ENCODE data around the gene CYSTM1. TPM values are rescaled to one million over a fixed set of nuclear protein-coding genes. Genes with fewer than 3 reads are reported as not detected.

CYSTM1 gene
- total RNA-seq, 4 donors from 2014 or later, result 88.9 to 115 (median 106) TPM

DNA sequence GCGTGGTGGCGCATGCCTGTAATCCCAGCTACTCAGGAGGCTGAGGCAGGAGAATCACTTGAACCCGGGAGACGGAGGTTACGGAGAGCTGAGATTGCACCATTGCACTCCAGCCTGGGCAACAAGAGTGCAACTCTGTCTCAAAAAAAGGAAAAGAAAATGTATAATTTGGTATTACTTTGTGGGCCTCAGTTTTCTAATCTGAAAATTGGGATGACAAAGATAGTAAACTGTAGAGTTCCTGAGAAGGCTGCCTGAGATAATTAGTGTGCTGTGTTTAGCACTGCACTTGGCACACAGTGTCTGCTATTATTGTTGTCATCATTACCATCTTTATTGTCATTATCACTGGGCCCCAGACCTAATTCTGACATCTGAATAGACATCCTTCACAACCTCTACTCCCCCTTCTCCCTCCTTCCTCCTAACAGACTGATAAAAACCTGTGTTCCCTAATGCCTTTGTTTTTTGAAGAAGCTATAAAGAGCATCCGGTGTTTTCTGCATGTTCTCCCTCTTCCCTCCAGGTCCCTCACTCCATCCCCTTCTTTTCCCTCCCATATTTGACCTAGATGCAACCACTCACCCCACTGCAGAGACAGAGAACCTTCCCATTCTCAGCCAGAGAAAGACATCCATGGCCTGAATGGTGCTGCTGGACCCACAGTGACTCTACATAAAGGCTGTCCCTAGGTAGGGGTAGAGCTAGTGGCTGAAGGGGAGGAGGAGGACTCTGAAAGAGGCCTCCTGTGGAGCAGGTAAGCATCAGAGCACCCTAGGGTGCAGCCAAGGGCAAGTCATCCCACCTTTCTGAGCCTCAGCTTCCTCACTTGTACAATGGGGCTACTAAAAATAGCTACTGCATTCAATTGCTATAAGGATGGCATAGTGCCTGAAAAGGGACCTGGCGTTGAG, 15.7 kb upstream of the CYSTM1 start:
- TF ChIP-seq, protein P1, sequence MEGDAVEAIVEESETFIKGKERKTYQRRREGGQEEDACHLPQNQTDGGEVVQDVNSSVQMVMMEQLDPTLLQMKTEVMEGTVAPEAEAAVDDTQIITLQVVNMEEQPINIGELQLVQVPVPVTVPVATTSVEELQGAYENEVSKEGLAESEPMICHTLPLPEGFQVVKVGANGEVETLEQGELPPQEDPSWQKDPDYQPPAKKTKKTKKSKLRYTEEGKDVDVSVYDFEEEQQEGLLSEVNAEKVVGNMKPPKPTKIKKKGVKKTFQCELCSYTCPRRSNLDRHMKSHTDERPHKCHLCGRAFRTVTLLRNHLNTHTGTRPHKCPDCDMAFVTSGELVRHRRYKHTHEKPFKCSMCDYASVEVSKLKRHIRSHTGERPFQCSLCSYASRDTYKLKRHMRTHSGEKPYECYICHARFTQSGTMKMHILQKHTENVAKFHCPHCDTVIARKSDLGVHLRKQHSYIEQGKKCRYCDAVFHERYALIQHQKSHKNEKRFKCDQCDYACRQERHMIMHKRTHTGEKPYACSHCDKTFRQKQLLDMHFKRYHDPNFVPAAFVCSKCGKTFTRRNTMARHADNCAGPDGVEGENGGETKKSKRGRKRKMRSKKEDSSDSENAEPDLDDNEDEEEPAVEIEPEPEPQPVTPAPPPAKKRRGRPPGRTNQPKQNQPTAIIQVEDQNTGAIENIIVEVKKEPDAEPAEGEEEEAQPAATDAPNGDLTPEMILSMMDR (IDR thresholded peaks at IDR 0.05; ENCODE audit: low read depth), result no peak

DNA sequence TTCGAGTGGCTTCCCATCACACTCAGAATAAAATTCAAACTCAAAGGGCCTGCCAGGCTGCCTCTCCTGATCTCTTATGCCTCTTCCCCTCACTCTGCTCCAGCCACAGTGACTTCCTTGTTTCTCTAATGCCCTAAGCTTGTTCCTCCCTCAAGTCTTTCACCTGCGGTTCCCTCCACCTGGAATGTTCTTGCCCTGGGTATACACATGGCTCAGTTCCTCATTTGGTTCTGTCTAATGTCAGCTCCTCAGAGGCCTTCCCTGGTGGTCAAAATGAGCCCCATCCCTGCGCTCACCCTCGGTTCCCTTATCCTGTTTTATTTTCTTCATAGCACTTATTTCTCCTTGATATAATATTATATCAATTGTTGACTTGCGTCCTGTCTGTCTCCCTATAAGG, 12.7 kb upstream of the CYSTM1 start:
- TF ChIP-seq, protein P1 (IDR thresholded peaks at IDR 0.05; ENCODE audit: low read depth), result no peak

DNA sequence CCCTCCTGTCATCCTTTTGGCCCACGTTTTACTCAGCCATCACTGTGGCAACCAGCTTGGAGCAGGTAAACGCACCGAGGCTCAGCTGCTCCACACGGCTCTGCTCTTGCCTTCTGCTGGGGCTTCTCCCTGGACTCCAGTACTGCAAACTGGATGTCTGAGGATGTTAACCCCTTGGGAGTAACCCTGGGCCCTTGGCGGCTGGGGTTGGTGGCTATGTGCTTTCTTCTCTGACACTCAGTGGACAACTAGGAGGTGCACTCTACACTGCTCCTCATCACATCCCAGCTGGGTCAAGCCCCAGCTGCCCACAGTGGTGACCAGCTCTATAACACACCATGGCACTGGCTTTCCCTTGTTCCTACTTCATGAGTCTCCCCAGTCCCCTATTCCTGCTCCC, 12.2 kb upstream of the CYSTM1 start:
- TF ChIP-seq, protein P1 (IDR thresholded peaks at IDR 0.05; ENCODE audit: low read depth), result no peak

DNA sequence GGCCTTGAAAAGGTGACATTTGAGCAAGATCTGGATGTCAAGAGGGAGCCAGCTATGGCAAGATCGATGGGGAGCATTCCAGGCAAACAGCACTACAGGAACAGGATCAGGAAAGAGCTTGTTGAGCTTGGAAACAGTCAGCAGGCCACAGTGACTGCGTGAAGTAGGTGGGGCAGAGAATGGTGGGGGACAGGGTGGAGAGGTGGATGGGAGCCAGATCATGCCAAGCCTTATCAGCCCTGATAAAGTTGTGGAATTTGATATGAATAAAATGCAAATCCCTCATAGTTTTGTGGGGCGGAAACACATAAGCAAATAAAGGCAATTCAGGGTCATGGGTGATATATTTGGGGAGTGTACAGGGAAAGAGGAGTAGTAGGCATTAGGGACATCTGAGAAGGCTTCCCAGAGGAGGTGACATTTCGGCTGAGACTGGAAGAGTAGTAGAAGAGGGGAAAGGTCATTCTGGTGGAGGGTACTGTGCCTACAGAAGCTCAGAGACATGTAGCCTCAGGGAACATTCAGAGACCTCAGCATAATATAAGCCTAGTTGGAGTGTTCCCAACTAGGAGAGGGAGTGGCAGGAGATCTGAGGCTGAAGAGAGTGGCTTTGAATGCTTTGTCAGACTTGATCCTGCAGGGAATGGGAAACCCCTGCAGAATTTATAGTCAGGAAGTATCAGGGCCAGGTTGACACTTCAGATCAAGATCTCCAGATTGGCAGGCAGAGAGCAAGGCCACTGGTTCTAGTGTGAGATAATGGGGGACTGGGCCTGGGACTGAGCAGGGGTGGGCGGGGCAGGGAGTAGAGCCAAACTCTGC, 9.7 kb upstream of the CYSTM1 start:
- TF ChIP-seq, protein P1 (IDR thresholded peaks at IDR 0.05; ENCODE audit: low read depth), result no peak

DNA sequence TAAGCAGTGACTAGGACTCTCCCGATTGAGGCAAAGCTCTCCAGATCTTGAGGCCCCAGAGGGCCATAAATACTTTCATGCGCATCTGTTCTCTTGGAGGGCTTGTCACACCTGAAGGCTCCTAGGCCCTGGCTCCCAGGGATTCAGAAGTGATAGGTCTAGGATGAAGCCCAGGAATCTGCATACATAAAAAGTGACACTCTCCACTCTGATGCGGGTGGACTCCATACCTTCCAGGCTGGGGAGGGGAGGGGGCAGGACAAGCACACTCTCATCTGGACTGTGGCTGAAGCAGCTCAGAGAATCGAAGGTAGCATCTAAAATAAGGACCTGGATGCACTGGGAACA, 9.1 kb upstream of the CYSTM1 start:
- TF ChIP-seq, protein P1 (IDR thresholded peaks at IDR 0.05; ENCODE audit: low read depth), result no peak

DNA sequence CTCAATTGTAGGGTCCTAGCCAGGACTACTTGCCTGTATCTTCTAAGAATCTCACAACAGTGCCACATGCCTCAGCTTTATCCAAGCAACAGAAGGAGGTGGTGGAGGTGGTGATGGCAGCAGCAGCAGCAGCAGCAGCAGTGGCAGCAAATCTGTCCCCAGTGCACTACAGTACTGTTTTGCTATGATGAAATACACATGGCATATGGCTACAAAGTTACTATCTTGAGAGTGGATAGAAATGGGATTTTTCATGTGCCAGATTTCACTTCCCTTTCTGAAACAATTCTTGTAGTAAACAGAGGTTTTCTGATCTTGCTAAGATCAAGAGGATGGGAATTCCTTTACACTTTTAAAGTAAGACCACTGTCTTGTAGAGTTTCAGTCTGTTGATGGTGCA, 8.1 kb upstream of the CYSTM1 start:
- TF ChIP-seq, protein P1 (IDR thresholded peaks at IDR 0.05; ENCODE audit: low read depth), result no peak

DNA sequence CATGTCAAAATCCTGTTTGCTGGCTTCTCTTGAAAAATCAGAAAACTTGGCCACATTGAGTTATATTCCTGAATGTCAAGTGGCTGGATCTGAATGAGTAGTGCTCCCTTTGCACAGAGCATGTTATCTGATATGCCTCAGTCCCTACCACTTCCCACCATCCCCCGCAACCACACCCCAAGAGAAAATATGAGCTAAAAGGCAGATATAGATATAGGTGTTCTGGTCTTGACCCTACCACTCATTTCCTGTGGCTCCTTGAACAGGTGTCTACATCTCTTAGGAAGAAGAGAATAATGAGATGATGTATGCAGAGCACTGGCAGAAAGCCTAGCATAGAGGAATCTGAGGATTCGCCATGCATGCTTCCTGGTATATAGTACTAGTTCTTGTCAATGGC, 6.6 kb upstream of the CYSTM1 start:
- TF ChIP-seq, protein P1 (IDR thresholded peaks at IDR 0.05; ENCODE audit: low read depth), result no peak
